Fibroblast of skin of right biceps (primary cell): ENCODE data around the gene TNFSF13.

Experiments
- DNase-seq: peaks from one replicate; pipeline ENCODE4 v3.0.0-alpha.2; 2013

Gene TNFSF13

GRCh38 chr17:7552621-7553051 is 5.9 kb upstream of the TNFSF13 start:
- no peak for DNase-seq

GRCh38 chr17:7553356-7553755 is 5.2 kb upstream of the TNFSF13 start:
- no peak for DNase-seq

DNA sequence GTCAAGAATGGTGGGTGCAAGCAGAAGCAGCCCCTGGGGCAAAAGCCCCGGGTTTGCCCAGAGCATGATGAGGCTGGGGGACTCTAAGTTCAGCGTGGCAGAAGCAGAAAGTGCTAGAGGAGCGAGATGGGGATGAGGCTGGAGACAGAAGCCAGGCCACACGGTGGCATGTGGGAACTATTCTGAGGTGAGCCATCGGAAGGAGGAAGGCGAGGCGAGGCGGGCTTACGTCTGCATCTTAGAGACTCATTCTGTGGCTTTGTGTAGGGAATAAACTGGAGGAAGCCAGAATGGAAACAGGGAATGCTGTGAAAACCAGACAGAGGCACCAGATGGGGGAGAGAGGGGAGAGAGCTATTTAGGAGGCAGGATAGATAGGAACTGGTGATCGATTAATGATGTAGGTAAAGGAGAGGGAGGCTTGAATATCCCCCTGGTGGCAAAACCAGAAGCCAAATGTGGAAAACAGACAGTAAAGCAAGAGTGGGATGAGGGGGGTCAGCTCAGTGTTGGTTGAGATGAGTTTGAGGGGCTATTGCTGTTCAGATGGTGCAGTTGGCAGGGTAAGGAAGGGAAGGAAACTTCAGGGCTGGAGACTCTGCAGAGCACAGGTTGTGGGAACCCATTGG is 3.1 kb upstream of the TNFSF13 start:
- DNase-seq, result no peak

DNA sequence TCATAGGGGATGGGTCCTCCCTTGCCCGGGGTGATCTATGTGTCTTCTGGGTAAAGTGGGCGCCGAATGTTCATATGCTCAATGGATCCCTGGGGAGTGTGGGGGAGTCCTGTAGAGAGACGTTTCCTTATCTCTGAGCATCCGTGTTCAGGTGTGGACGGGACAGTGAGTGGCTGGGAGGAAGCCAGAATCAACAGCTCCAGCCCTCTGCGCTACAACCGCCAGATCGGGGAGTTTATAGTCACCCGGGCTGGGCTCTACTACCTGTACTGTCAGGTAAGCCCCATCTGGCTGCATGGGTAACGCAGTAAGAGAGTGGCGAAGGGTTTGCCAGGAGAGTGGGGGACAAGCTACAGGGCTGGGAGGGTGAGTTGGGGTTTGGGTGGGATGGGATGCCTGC is 1.9 kb upstream of the TNFSF13 start:
- DNase-seq, result no peak

DNA sequence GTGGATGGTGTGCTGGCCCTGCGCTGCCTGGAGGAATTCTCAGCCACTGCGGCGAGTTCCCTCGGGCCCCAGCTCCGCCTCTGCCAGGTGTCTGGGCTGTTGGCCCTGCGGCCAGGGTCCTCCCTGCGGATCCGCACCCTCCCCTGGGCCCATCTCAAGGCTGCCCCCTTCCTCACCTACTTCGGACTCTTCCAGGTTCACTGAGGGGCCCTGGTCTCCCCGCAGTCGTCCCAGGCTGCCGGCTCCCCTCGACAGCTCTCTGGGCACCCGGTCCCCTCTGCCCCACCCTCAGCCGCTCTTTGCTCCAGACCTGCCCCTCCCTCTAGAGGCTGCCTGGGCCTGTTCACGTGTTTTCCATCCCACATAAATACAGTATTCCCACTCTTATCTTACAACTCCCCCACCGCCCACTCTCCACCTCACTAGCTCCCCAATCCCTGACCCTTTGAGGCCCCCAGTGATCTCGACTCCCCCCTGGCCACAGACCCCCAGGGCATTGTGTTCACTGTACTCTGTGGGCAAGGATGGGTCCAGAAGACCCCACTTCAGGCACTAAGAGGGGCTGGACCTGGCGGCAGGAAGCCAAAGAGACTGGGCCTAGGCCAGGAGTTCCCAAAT is 1.3 kb upstream of the TNFSF13 start:
- DNase-seq, result no peak

DNA sequence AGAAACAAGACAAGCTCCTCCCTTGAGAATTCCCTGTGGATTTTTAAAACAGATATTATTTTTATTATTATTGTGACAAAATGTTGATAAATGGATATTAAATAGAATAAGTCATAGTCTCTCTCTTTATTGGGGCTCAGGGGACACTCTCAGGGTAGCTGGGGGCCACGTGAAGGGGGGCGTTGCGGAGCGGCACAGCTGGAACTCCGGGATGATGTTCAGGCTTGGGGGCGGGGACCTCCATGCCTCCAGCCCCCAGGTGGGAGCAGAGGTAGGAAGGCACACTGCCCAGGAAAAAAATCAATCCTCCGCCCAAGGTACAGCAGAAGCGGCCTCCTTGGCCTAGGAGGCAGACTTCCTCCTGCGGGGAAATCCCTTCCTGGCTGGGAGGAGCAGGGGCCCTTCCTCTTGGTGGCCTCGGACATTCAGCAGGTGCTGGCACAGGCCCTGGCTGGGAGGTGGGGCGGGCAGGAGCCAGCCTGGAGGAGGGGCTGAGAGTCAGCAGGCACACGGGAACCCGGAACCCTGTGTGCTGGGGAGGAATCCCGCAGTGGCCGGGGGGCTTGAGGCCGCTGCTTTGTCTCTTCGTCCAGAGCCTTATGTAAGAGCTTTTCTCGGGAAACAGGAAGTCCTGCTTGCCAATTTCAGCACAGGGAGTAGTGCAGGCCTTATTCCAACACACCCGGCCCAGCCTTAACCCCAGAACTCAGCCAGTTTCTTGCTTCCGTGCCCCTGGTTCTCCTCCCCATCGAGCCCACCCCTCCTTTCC is 591 bp upstream of the TNFSF13 start:
- DNase-seq, result peak; percentile 32

- no peak for DNase-seq
Measured at GRCh38 chr17:7559320-7560171, 996 bp downstream of the TNFSF13 start.

GRCh38 chr17:7560172-7561027 is 1.9 kb downstream of the TNFSF13 start:
- DNase-seq, result peak; percentile 61

DNA sequence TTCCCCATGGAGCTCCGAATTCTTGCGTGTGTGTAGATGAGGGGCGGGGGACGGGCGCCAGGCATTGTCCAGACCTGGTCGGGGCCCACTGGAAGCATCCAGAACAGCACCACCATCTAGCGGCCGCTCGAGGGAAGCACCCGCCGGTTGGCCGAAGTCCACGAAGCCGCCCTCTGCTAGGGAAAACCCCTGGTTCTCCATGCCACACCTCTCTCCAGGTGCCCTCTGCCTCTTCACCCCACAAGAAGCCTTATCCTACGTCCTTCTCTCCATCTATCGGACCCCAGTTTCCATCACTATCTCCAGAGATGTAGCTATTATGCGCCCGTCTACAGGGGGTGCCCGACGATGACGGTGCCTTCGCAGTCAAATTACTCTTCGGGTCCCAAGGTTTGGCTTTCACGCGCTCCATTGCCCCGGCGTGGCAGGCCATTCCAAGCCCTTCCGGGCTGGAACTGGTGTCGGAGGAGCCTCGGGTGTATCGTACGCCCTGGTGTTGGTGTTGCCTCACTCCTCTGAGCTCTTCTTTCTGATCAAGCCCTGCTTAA is 2.6 kb downstream of the TNFSF13 start:
- DNase-seq, result peak; percentile 81

GRCh38 chr17:7561589-7562207 is 3.1 kb downstream of the TNFSF13 start, which contains the start of gene SENP3:
Gene SENP3, plus strand, starts transcription at chr17:7561919. Its CDS starts 1,158 bp downstream, at chr17:7563077.
- peak; percentile 91 for DNase-seq

GRCh38 chr17:7562208-7562605 is 3.7 kb downstream of the TNFSF13 start:
- no peak for DNase-seq

- DNase-seq, result no peak
Measured at GRCh38 chr17:7563115-7563869, 4.7 kb downstream of the TNFSF13 start.

GRCh38 chr17:7569571-7569970 is 11.0 kb downstream of the TNFSF13 start:
- DNase-seq, result no peak

DNA sequence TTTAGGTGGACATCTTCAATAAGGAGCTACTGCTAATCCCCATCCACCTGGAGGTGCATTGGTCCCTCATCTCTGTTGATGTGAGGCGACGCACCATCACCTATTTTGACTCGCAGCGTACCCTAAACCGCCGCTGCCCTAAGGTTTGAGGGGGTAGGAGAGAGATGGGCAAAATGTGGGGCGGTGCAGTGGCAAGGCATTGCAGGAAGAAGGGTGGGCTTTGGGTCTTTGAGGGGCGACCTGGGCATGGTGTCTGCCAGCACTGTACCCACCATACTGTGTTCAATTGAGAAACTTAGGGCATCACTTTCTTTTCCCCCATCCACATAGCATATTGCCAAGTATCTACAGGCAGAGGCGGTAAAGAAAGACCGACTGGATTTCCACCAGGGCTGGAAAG is 11.8 kb downstream of the TNFSF13 start:
- no peak for DNase-seq

GRCh38 chr17:7572338-7572587 is 13.7 kb downstream of the TNFSF13 start:
- DNase-seq, result no peak

DNA sequence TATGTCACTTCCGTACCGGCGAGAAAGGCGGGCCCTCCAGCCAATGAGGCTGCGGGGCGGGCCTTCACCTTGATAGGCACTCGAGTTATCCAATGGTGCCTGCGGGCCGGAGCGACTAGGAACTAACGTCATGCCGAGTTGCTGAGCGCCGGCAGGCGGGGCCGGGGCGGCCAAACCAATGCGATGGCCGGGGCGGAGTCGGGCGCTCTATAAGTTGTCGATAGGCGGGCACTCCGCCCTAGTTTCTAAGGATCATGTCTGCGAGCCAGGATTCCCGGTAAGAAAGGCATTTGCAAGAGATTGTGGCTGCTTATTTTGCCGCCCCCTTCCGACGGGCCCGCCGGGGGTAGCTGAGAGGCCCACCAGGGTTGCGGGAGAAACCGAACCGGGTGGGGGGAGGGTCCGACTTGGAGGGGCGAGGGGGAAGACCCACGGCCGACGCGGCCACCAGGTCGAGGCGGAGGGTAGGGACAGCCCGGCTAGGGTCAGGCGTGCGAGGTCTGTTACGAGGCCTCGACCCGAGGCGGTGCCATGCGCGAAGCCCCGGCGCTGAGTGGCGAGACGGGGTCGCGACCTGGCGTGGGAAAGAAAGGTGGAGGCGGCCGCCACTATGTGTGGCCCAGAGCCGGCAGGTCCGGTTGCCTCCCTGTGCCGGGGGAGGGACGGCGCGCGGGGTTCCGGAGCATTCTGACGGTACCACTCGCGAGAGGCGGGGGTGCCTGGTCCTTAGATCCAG is 14.2 kb downstream of the TNFSF13 start:
- DNase-seq, result peak; percentile 100

DNA sequence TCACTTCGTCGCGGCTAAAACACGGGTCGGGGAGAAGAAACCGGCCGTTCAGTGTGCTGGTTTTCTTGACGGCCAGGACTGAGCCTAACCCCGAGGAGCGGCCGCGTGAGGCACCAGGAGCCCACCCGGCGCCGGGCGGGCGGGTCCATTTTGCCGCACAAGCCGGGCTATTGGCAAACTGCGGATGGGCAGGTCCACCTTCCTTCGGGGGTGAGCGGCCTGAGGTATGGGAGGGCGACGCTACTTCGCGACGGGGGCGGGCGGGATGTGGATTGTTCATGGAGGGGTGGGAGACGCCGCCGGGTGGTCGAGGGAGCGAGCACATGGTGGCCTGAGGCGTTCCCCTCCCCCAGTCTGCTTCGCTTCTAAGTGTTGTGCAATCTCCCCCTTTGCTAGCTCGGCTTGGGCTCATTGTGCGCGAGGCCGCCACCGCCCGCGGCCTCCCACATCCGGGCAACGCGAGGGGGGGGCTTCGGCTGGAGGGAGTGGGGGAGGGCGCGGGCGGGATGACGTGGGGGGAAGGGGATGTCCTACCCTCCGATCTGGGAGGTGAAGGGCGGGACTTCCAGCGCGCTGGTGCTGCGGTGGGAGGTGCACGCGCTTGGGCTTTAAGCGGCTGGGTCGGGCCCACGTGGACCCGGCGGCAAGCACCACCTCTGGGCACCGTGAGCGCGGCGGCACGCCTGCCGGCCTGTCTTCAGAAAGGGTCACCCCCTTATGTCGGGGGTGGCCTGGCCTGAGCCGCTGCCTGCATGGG is 15.0 kb downstream of the TNFSF13 start:
- DNase-seq, result peak; percentile 94

DNA sequence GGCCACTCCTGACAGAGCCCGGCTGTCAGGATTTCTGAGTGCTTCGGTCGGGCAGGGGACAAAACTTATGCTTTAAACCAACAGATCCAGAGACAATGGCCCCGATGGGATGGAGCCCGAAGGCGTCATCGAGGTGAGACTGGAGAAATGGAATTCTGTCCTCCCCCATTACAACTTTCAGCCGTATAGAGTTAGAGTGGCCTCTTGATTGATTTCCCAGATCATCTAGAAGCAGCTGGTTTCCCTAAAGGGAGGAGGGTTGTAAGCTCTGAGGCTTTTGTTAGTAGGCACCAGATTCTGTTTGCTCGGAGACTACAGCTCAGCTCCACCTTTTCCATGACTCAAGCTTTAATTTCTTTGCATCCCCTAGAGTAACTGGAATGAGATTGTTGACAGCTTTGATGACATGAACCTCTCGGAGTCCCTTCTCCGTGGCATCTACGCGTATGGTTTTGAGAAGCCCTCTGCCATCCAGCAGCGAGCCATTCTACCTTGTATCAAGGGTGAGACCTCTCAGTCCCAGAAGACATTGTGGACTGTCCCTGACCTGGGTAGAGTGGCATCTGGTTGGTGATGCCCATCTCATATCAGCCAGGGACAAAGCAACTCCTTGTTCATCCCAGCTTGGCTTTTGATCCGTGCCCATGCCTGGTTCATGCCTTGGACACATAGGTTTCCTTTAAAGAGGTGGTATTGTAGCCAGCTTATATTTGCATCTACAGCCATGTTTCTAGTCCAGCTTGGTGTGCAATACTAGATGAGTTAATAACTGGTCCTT is 15.8 kb downstream of the TNFSF13 start:
- no peak for DNase-seq
